GM06990 (cell line): Measurements from ENCODE around the gene ALG8.
"Not testable (repeated sequence)": the region's sequence is repeated elsewhere in the genome, so short reads cannot be mapped to it uniquely, and the experiment has no call there.

Source experiments
- DNase-seq: peaks from one replicate; pipeline ENCODE4 v3.0.0-alpha.2; 2011; ENCODE audit not compliant: insufficient read length; ENCODE audit errors: extremely low read depth
- H3K27me3 ChIP-seq: replicated peaks from 2 replicates; pipeline ENCODE4 v1.6.0; 2011; ENCODE audit warnings: low read length; ENCODE audit not compliant: control insufficient read depth, insufficient read depth
- H3K36me3 ChIP-seq: 2 replicates; pipeline ENCODE4 v1.5.1; 2011; ENCODE audit warnings: low read length; ENCODE audit not compliant: control insufficient read depth, insufficient read depth
- H3K4me3 ChIP-seq: replicated peaks from 2 replicates; pipeline ENCODE4 v1.5.1; 2011; ENCODE audit warnings: low read depth, mild to moderate bottlenecking, control low read depth, low read length
- TF ChIP-seq, protein P1 (sequence below): IDR thresholded peaks from 2 replicates; pipeline ENCODE4 v1.5.1; 2011; ENCODE audit warnings: low read length, control low read depth, mild to moderate bottlenecking, inconsistent platforms; ENCODE audit not compliant: insufficient read depth, poor library complexity, severe bottlenecking

ALG8 gene

DNA sequence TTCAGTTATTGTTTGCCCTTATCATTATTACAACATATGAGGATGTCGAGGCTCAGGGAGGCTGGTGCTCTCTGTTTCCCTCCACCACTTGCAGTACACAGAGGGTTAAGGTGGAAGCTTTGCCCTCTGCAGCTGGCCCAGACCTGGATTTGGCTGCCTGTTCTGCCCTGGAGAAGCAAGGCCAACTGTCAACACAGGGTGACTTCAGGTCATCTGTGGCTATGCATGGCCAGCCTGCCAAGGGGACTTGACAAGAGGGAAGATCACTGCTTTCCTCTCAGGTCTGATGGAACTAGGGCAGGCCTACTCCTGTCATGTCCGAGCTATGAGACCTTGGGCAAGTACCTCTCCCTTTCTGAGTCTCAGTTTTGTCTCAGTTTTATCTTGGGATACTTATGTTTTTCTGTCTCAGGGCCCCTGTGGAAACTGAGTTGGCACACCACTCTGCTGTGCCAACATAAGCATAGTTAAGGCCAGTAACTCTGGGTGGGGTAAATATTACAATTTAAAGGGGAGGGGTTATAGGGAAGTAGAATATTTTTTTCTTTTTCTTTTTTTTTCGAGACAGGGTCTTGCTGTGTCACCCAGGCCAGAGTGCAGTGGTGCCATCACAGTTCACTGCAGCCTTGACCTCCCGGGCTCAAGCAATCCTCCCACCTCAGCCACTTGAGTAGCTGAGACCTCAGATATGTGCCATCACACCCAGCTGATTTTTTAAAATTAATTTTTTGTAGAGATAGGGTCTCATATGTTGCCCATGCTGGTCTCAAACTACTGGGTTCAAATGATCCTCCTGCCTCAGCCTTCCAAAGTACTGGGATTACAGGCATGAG, 78.1 kb downstream of the ALG8 start:
- no peak for DNase-seq
- TF ChIP-seq, protein P1, sequence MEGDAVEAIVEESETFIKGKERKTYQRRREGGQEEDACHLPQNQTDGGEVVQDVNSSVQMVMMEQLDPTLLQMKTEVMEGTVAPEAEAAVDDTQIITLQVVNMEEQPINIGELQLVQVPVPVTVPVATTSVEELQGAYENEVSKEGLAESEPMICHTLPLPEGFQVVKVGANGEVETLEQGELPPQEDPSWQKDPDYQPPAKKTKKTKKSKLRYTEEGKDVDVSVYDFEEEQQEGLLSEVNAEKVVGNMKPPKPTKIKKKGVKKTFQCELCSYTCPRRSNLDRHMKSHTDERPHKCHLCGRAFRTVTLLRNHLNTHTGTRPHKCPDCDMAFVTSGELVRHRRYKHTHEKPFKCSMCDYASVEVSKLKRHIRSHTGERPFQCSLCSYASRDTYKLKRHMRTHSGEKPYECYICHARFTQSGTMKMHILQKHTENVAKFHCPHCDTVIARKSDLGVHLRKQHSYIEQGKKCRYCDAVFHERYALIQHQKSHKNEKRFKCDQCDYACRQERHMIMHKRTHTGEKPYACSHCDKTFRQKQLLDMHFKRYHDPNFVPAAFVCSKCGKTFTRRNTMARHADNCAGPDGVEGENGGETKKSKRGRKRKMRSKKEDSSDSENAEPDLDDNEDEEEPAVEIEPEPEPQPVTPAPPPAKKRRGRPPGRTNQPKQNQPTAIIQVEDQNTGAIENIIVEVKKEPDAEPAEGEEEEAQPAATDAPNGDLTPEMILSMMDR, result no peak
- H3K27me3 ChIP-seq, result no peaks in the 10 kb centered on the region
- no peaks in the 10 kb centered on the region for H3K36me3 ChIP-seq
- H3K4me3 ChIP-seq, result no peak overlapping the region

GRCh38 chr11:78060533-78060932, 78.9 kb downstream of the ALG8 start:
- DNase-seq, result no peak
- no peaks in the 10 kb centered on the region for H3K27me3 ChIP-seq
- no peaks in the 10 kb centered on the region for H3K36me3 ChIP-seq
- TF ChIP-seq, protein P1, result no peak
- no peak overlapping the region for H3K4me3 ChIP-seq

DNA sequence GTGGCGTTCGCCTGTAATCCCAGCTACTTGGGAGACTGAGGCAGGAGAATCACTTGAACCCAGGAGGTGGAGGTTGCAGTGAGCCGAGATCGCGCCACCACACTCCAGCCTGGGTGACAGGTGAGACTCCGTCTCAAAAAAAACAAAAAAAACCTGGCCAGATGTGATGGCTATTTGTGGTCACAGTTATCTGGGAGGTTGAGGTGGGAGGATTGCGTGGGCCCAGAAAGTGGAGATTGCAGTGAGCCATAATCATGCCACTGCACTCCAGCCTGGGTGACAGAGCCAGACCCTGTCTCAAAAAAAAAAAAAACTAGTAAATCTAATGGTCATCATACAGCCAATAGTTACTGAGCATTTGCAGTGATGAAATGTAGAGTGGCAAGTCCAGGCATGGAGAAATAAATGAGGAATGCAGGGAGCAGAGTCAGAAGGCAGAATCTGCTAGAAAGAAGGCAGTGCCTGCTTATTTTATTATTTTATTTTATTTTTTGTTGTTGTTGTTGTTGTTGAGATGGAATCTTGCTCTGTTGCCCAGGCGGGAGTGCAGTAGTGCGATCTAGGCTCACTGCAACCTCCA, 79.6 kb downstream of the ALG8 start:
- not testable (repeated sequence) for H3K27me3 ChIP-seq, DNase-seq, H3K4me3 ChIP-seq

DNA sequence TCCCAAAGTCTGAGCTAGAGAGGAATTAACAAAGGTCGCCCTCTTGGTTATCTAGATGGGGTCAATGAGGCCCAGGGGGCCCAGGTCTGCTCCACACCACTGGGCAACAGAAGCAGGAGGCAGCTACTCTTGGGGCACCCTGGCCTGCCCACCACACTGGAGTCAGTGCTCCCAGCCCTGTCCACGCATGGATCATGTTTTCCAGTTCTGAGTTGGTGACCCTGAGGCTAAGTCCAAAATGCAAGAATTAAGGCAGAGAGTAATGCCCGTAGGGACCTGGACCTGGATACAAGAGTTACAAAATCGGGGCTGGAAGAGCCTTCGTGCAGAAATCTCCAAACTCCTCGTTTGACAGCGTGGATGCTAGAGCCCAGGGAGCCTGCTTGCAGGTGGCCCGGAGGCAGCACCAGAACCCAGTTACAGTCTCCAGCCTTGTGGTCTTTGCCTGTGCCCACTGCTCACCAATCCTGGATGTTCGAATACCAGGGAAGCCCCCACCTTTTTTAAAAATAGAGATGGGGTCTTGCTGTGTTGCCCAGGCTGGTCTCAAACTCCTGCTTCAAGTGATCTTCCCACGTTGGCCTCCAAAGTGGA, 81.9 kb downstream of the ALG8 start:
- no peak overlapping the region for H3K4me3 ChIP-seq
- H3K36me3 ChIP-seq, result no peaks in the 10 kb centered on the region
- TF ChIP-seq, protein P1, result no peak
- H3K27me3 ChIP-seq, result no peaks in the 10 kb centered on the region
- DNase-seq, result no peak

More for the DNA sequence above, 79.6 kb downstream of the ALG8 start:
- H3K36me3 ChIP-seq, result not testable (repeated sequence)

- H3K4me3 ChIP-seq, result no peak overlapping the region
- H3K36me3 ChIP-seq, result no peaks in the 10 kb centered on the region
- DNase-seq, result no peak
- TF ChIP-seq, protein P1, result no peak
- no peaks in the 10 kb centered on the region for H3K27me3 ChIP-seq
Observed at GRCh38 chr11:78056093-78056492, 83.3 kb downstream of the ALG8 start.

- Histone ChIP-seq H3K36me3 (no peaks in the 10 kb centered on the region), H3K27me3 (no peaks in the 10 kb centered on the region), H3K4me3 (no peak overlapping the region)
- DNase-seq, result no peak
- TF ChIP-seq, protein P1, result no peak
Observed at GRCh38 chr11:78054971-78055370, 84.5 kb downstream of the ALG8 start.
